Endodermal cell (in vitro differentiated cells): ENCODE results near the gene LRRK1. TPM values are rescaled to one million over a fixed set of nuclear protein-coding genes. Genes with fewer than 3 reads are reported as not detected.

Source experiments
- DNase-seq: peaks from one replicate; pipeline ENCODE4 v3.0.0-alpha.2; 2017
- H3K27ac ChIP-seq: 2 replicates; pipeline ENCODE4 v1.5.1; 2013; ENCODE audit warnings: mild to moderate bottlenecking, low read depth, low read length, moderate library complexity
- H3K27me3 ChIP-seq: 2 replicates; pipeline ENCODE4 v1.6.1; 2013; ENCODE audit warnings: mild to moderate bottlenecking, low read length, moderate library complexity; ENCODE audit not compliant: insufficient read depth, control insufficient read depth, poor library complexity, severe bottlenecking
- H3K36me3 ChIP-seq: 2 replicates; pipeline ENCODE4 v1.7.0; 2013; ENCODE audit warnings: mild to moderate bottlenecking, low read length, moderate library complexity; ENCODE audit not compliant: control insufficient read depth, insufficient read depth
- H3K4me1 ChIP-seq: one replicate; pipeline ENCODE4 v1.7.0; 2013; ENCODE audit warnings: low read length; ENCODE audit not compliant: control insufficient read depth, insufficient read depth
- H3K4me3 ChIP-seq: 2 replicates; pipeline ENCODE4 v1.5.1; 2013; ENCODE audit warnings: mild to moderate bottlenecking, low read length, moderate library complexity
- H3K9ac ChIP-seq: 2 replicates; pipeline ENCODE4 v1.6.1; 2013; ENCODE audit warnings: mild to moderate bottlenecking, low read length, moderate library complexity; ENCODE audit not compliant: poor library complexity, severe bottlenecking; ENCODE audit errors: extremely low read depth
- H3K9me3 ChIP-seq: 2 replicates; pipeline ENCODE4 v1.6.1; 2013; ENCODE audit warnings: mild to moderate bottlenecking, low read length, moderate library complexity; ENCODE audit not compliant: control insufficient read depth
- H3K27ac Mint-ChIP-seq: 2 replicates; pipeline ENCODE4 v1.8.0; 2020; ENCODE audit warnings: mixed read lengths
- H3K27me3 Mint-ChIP-seq: 2 replicates; pipeline ENCODE4 v1.8.0; 2021; ENCODE audit warnings: mild to moderate bottlenecking, mixed read lengths; ENCODE audit not compliant: insufficient read depth
- H3K36me3 Mint-ChIP-seq: 2 replicates; pipeline ENCODE4 v1.8.0; 2020; ENCODE audit warnings: low read depth, mixed read lengths
- H3K4me1 Mint-ChIP-seq: 2 replicates; pipeline ENCODE4 v1.8.0; 2020; ENCODE audit warnings: mixed read lengths
- H3K4me3 Mint-ChIP-seq: 2 replicates; pipeline ENCODE4 v1.8.0; 2020; ENCODE audit warnings: mild to moderate bottlenecking, moderate library complexity, mixed read lengths
- H3K9me3 Mint-ChIP-seq: 2 replicates; pipeline ENCODE4 v1.8.0; 2020; ENCODE audit warnings: mild to moderate bottlenecking, mixed read lengths
- CTCF ChIP-seq: fragments of 200-600 bp; sonication (generic); conservative IDR thresholded peaks from 2 replicates; pipeline ENCODE4 v1.5.0; 2021; ENCODE audit warnings: antibody characterized with exemption, mild to moderate bottlenecking
- WGBS, 2 experiments: methylation state at CpG; one replicate each; pipeline versions ENCODE4 v1.1.5 to v1.1.7; 2013; ENCODE audit warnings: missing lambda C conversion rate in 2 of 2, mixed read lengths in 1 of 2; ENCODE audit not compliant: insufficient coverage in 1 of 2, insufficient read length in 1 of 2; 5-methylcytosine and 5-hydroxymethylcytosine counted together
- total RNA-seq, 2 donors: library from RNA; stranded (reverse); fragmentation: NEBNext Ultra II Directional in 1 of 2; extraction: Animal tissue kit (Norgen Biotek cat#: 25700) in 1 of 2; gene quantifications; 2 replicates in 1 of 2; 3 replicates in 1 of 2; pipeline ENCODE4 v1.2.1, GENCODE V29; 2021

Gene LRRK1
- total RNA-seq, 2 donors from 2014 or later = 2.7 to 5.1 TPM

DNA sequence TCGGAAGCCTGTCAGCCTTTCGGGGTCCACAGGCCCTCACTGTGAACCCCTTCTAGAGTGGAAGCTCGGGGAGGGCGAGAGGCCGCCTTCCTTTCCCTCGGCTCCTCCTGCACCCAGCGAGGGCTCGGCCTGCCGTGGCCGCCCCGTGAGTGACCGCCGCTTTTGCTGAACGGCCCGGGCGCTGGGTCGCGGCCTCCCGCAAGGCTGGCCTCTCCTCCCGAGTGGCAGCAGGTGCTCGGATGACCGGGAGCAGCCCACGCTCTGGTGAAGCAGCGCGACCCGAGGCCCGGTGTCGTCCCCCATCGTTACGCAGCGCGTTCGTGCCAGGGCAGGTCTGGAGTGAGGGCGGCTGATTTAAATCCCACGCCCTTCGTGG, 53.8 kb downstream of the LRRK1 start:
- Mint-ChIP-seq H3K27me3 (peaks cover 55% of the 10 kb centered on the region), H3K27ac (no peak overlapping the region), H3K4me1 (no peaks in the 10 kb centered on the region), H3K36me3 (no peaks in the 10 kb centered on the region), H3K4me3 (peak overlapping the region; percentile 44), H3K9me3 (peaks cover 12% of the 10 kb centered on the region)
- Histone ChIP-seq H3K36me3 (no peaks in the 10 kb centered on the region), H3K27me3 (peaks cover 59% of the 10 kb centered on the region), H3K9ac (no peak overlapping the region), H3K4me3 (peak overlapping the region; percentile 67), H3K9me3 (no peaks in the 10 kb centered on the region), H3K4me1 (no peaks in the 10 kb centered on the region), H3K27ac (no peak overlapping the region)
- no peak for TF ChIP-seq CTCF
- WGBS, 2 experiments = 10 to 36% methylated on average over 12 to 36 of the region's 36 CpGs
- peak; percentile 63 for DNase-seq

- 2 to 3% methylated on average over 29 to 90 of the region's 90 CpGs for WGBS, 2 experiments
- Mint-ChIP-seq H3K4me3 (peak overlapping the region; percentile 44), H3K9me3 (peaks cover 12% of the 10 kb centered on the region), H3K4me1 (no peaks in the 10 kb centered on the region), H3K36me3 (no peaks in the 10 kb centered on the region), H3K27me3 (peaks cover 55% of the 10 kb centered on the region), H3K27ac (no peak overlapping the region)
- TF ChIP-seq CTCF = peak; percentile 54
- Histone ChIP-seq H3K36me3 (no peaks in the 10 kb centered on the region), H3K27ac (no peak overlapping the region), H3K9me3 (no peaks in the 10 kb centered on the region), H3K9ac (no peak overlapping the region), H3K4me3 (peak overlapping the region; percentile 67), H3K4me1 (no peaks in the 10 kb centered on the region), H3K27me3 (peaks cover 64% of the 10 kb centered on the region)
- DNase-seq = peak; percentile 76
These were observed 54.4 kb downstream of the LRRK1 start for GRCh38 chr15:100973351-100974111.

GRCh38 chr15:100975043-100975442, 55.9 kb downstream of the LRRK1 start:
- Mint-ChIP-seq H3K27me3 (peaks cover 55% of the 10 kb centered on the region), H3K4me1 (no peaks in the 10 kb centered on the region)

More at GRCh38 chr15:100975043-100975442, 55.9 kb downstream of the LRRK1 start:
- Mint-ChIP-seq H3K4me3 (no peak overlapping the region), H3K27ac (no peak overlapping the region), H3K36me3 (no peaks in the 10 kb centered on the region), H3K9me3 (peaks cover 7% of the 10 kb centered on the region)
- no peak for DNase-seq
- H3K36me3 ChIP-seq = no peaks in the 10 kb centered on the region
- TF ChIP-seq CTCF = no peak
- H3K27ac ChIP-seq = no peak overlapping the region
- no peaks in the 10 kb centered on the region for H3K9me3 ChIP-seq
- 75 to 83% methylated on average over 1 to 4 of the region's 4 CpGs for WGBS, 2 experiments
- no peaks in the 10 kb centered on the region for H3K4me1 ChIP-seq
- H3K4me3 ChIP-seq = no peak overlapping the region
- no peak overlapping the region for H3K9ac ChIP-seq
- peaks cover 69% of the 10 kb centered on the region for H3K27me3 ChIP-seq
